HepG2 (cell line): Measurements from ENCODE around the gene RNH1. TPM values are rescaled to one million over a fixed set of nuclear protein-coding genes. Genes with fewer than 3 reads are reported as not detected.
A peak's percentile ranks its signal among the peaks of the same experiment; 100 is the strongest.

ENCODE experiments used
- ARNTL ChIP-seq: sonication (generic); formaldehyde crosslinking; IDR thresholded peaks from 2 replicates; pipeline ENCODE4 v1.4.0; 2020; ENCODE audit warnings: mild to moderate bottlenecking, missing genetic modification reagents
- CENPX ChIP-seq: sonication (generic); formaldehyde crosslinking; IDR thresholded peaks from 2 replicates; pipeline ENCODE4 v1.9.0; 2021; ENCODE audit warnings: mild to moderate bottlenecking, missing genetic modification reagents, moderate library complexity
- FLYWCH1 ChIP-seq: sonication (generic); formaldehyde crosslinking; IDR thresholded peaks from 2 replicates; pipeline ENCODE4 v1.8.1; 2023; ENCODE audit warnings: mild to moderate bottlenecking, missing genetic modification reagents
- KAT2B ChIP-seq: fragments of 150-350 bp; IDR thresholded peaks from 2 replicates; pipeline ENCODE4 v1.6.1; 2014; ENCODE audit warnings: low read depth, low read length, borderline replicate concordance
- MAF1 ChIP-seq: sonication (generic); formaldehyde crosslinking; IDR thresholded peaks from 2 replicates; pipeline ENCODE4 v1.5.0; 2020; ENCODE audit warnings: missing genetic modification reagents, borderline replicate concordance
- MAX ChIP-seq: IDR thresholded peaks from 2 replicates; pipeline ENCODE4 v1.6.1; 2012; ENCODE audit warnings: inconsistent platforms
- MAZ ChIP-seq, 2 experiments: sonication (generic) in 1 of 2; formaldehyde crosslinking in 1 of 2; IDR thresholded peaks; 2 replicates each; pipeline versions ENCODE4 v1.5.0 to v1.6.1; 2012 to 2020; ENCODE audit warnings: low read depth in 2 of 2, mild to moderate bottlenecking in 2 of 2, borderline replicate concordance in 1 of 2, improper control_type of control experiment in 1 of 2, low read length in 1 of 2, missing genetic modification reagents in 1 of 2, moderate library complexity in 1 of 2
- MLX ChIP-seq: IDR thresholded peaks from 2 replicates; pipeline ENCODE4 v1.6.1; 2016
- POLR2A ChIP-seq, 2 experiments: IDR thresholded peaks; 2 replicates each; pipeline ENCODE4 v1.6.1; 2011; ENCODE audit warnings: low read depth in 2 of 2, low read length in 2 of 2, mild to moderate bottlenecking in 1 of 2, moderate library complexity in 1 of 2; ENCODE audit not compliant: insufficient read depth in 1 of 2
- SAFB2 ChIP-seq: sonication (generic); formaldehyde crosslinking; IDR thresholded peaks from 2 replicates; pipeline ENCODE4 v1.5.1; 2020; ENCODE audit warnings: missing genetic modification reagents, low read depth, mild to moderate bottlenecking, borderline replicate concordance
- TCF7 ChIP-seq: sonication (generic); IDR thresholded peaks from 2 replicates; pipeline ENCODE4 v1.6.1; 2016; ENCODE audit warnings: antibody characterized with exemption, low read depth
- TOE1 ChIP-seq: sonication (generic); formaldehyde crosslinking; IDR thresholded peaks from 2 replicates; pipeline ENCODE4 v1.4.0; 2020; ENCODE audit warnings: mild to moderate bottlenecking, missing genetic modification reagents
- YEATS2 ChIP-seq: sonication (generic); formaldehyde crosslinking; IDR thresholded peaks from 2 replicates; pipeline ENCODE4 v1.4.0; 2020; ENCODE audit warnings: missing genetic modification reagents, borderline replicate concordance
- ZNF703 ChIP-seq: sonication (generic); formaldehyde crosslinking; IDR thresholded peaks from 2 replicates; pipeline ENCODE4 v1.5.1; 2020; ENCODE audit warnings: missing genetic modification reagents, mild to moderate bottlenecking, moderate library complexity, borderline replicate concordance
- polyA plus RNA-seq, 8 experiments: library from polyadenylated mRNA; depleted of rRNA in 3 of 8; stranded (reverse) in 7 of 8; unstranded in 1 of 8; fragments of >200 nt; fragmentation: Illumina TruSeq in 4 of 8; extraction: Trizol in 4 of 8; gene quantifications; 2 replicates each; pipeline versions ENCODE4 v1.2.1 to v1.2.3, GENCODE V29; 2011 to 2016; ENCODE audit warnings: low read depth in 4 of 8, missing spikeins in 1 of 8, mixed read lengths in 1 of 8; ENCODE audit not compliant: insufficient read depth in 1 of 8
- total RNA-seq, 5 experiments: library from RNA; depleted of rRNA; stranded (reverse); fragments of >200 nt; fragmentation: Illumina TruSeq; extraction: Trizol; gene quantifications; 2 replicates each; pipeline ENCODE4 v1.2.3, GENCODE V29; 2016; ENCODE audit warnings: low read depth in 1 of 5
- TF ChIP-seq, protein P1 (sequence below): sonication (generic); formaldehyde crosslinking; IDR thresholded peaks from one replicate; pipeline ENCODE4 v1.5.1; 2020; ENCODE audit warnings: mild to moderate bottlenecking, missing genetic modification reagents; ENCODE audit errors: not compliant biosample characterization
- TF ChIP-seq, protein P2 (sequence below): sonication (generic); formaldehyde crosslinking; IDR thresholded peaks from 2 replicates; pipeline ENCODE4 v1.5.0; 2020; ENCODE audit warnings: missing genetic modification reagents, mild to moderate bottlenecking, borderline replicate concordance

RNH1 gene
- total and polyA plus RNA-seq, 2 of the 13 experiments (the other 11 are each of a cell fraction or from before 2014, with no cell fraction given): 36.0 to 74.1 TPM

DNA sequence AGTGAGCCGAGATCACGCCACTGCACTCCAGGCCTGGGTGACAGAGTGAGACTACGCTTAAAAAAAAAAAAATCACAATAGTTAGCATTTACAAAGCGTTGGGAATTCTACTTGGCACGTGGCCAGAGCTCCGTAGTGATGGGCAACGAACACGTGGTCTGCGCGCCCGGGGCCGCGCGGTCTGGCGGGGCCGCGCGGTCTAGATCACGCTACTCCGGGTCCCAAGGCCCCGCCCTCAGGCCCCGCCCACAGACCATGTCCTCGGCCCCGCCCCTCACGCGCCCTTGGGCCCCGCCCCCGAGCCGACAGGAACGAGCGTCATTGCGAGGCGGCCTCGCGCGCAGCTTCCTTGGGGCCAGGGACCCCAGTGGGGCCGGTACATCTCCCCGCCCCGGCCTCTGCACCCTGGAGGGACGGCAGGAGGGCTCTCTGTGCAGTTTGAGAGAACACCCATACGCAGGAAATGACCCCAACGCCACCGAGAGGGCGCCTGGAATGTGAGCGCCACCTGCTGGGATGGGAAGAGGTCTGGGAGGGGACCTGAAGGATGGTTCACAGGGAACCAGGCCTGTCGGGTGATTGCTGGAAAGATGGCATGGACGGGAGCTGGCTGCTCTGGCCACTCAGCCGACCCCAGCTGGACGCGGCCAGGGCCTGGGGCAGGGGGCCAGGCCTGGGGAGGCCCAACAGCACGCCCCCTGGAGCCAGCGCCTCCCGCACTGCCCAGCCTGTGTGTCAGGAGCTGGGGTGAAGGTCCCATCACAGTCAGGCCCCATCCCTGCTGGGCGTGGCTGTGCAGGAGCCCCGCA is 58.9 kb downstream of the RNH1 start (continued):
- TF ChIP-seq, protein P1, sequence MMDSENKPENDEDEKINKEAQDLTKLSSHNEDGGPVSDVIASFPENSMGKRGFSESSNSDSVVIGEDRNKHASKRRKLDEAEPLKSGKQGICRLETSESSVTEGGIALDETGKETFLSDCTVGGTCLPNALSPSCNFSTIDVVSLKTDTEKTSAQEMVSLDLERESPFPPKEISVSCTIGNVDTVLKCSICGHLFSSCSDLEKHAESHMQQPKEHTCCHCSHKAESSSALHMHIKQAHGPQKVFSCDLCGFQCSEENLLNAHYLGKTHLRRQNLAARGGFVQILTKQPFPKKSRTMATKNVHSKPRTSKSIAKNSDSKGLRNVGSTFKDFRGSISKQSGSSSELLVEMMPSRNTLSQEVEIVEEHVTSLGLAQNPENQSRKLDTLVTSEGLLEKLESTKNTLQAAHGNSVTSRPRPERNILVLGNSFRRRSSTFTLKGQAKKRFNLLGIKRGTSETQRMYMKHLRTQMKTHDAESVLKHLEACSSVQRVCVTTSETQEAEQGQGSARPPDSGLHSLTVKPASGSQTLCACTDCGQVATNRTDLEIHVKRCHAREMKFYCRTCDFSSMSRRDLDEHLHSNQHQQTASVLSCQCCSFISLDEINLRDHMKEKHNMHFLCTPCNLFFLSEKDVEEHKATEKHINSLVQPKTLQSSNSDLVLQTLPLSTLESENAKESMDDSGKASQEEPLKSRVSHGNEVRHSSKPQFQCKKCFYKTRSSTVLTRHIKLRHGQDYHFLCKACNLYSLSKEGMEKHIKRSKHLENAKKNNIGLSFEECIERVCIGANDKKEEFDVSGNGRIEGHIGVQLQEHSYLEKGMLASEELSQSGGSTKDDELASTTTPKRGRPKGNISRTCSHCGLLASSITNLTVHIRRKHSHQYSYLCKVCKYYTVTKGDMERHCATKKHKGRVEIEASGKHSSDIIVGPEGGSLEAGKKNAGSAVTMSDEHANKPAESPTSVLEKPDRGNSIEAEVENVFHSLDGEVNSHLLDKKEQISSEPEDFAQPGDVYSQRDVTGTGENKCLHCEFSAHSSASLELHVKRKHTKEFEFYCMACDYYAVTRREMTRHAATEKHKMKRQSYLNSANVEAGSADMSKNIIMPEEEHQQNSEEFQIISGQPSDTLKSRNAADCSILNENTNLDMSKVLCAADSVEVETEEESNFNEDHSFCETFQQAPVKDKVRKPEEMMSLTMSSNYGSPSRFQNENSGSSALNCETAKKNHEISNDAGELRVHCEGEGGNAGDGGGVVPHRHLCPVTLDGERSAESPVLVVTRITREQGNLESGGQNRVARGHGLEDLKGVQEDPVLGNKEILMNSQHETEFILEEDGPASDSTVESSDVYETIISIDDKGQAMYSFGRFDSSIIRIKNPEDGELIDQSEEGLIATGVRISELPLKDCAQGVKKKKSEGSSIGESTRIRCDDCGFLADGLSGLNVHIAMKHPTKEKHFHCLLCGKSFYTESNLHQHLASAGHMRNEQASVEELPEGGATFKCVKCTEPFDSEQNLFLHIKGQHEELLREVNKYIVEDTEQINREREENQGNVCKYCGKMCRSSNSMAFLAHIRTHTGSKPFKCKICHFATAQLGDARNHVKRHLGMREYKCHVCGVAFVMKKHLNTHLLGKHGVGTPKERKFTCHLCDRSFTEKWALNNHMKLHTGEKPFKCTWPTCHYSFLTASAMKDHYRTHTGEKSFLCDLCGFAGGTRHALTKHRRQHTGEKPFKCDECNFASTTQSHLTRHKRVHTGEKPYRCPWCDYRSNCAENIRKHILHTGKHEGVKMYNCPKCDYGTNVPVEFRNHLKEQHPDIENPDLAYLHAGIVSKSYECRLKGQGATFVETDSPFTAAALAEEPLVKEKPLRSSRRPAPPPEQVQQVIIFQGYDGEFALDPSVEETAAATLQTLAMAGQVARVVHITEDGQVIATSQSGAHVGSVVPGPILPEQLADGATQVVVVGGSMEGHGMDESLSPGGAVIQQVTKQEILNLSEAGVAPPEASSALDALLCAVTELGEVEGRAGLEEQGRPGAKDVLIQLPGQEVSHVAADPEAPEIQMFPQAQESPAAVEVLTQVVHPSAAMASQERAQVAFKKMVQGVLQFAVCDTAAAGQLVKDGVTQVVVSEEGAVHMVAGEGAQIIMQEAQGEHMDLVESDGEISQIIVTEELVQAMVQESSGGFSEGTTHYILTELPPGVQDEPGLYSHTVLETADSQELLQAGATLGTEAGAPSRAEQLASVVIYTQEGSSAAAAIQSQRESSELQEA (CRISPR knock-in tag): no peak
- TF ChIP-seq MAZ (IDR thresholded peaks at IDR 0.05; ENCODE audit: borderline replicate concordance, low read depth, low read length) (peak; percentile 75; the same call in 1 of the 2 replicates), MAZ (CRISPR knock-in tag; IDR thresholded peaks at IDR 0.05; ENCODE audit: low read depth) (peak; percentile 57; the same call in 1 of the 2 replicates), FLYWCH1 (CRISPR knock-in tag) (no peak), MAX (peak; percentile 92), ARNTL (CRISPR knock-in tag) (peak; percentile 75; the same call in 1 of the 2 replicates), SAFB2 (CRISPR knock-in tag) (0 out of 2 replicates have a peak, but pooled peaks have one; percentile 53), POLR2A (IDR thresholded peaks at IDR 0.05; ENCODE audit: insufficient read depth in 1 of 2, low read depth in 2 of 2, low read length in 2 of 2) (peak in 1 of 2 experiments; percentile 51; a peak in 2 of 4 replicates), ZNF703 (CRISPR knock-in tag) (no peak), MLX (CRISPR knock-in tag) (no peak), TCF7 (no peak), MAF1 (CRISPR knock-in tag) (peak; percentile 31; the same call in 1 of the 2 replicates), CENPX (CRISPR knock-in tag) (no peak), KAT2B (no peak), TOE1 (CRISPR knock-in tag) (0 out of 2 replicates have a peak, but pooled peaks have one; percentile 28), YEATS2 (CRISPR knock-in tag) (no peak; the same call in 1 of the 2 replicates)
- TF ChIP-seq, protein P2, sequence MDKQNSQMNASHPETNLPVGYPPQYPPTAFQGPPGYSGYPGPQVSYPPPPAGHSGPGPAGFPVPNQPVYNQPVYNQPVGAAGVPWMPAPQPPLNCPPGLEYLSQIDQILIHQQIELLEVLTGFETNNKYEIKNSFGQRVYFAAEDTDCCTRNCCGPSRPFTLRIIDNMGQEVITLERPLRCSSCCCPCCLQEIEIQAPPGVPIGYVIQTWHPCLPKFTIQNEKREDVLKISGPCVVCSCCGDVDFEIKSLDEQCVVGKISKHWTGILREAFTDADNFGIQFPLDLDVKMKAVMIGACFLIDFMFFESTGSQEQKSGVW: no peak
